Right atrium auricular region (tissue), 2 donors: ENCODE measurements around the gene SUPV3L1. TPM values are rescaled to one million over a fixed set of nuclear protein-coding genes. Genes with fewer than 3 reads are reported as not detected.

Experiments used
- DNase-seq: peaks from one replicate; pipeline ENCODE4 v3.0.0-alpha.2; 2019; ENCODE audit warnings: low spot score
- H3K27ac ChIP-seq, 2 donors: fragments of 200-600 bp; sonication (generic); 1 replicate in 1 of 2; 2 replicates in 1 of 2; pipeline ENCODE4 v1.5.1; 2016 to 2019
- H3K27me3 ChIP-seq, 2 donors: fragments of 200-600 bp; sonication (generic); one replicate each; pipeline versions ENCODE4 v1.5.1 to v1.6.0; 2017 to 2019
- H3K36me3 ChIP-seq: fragments of 200-600 bp; sonication (generic); one replicate; pipeline ENCODE4 v1.5.1; 2016
- H3K4me1 ChIP-seq, 2 donors: fragments of 200-600 bp; sonication (generic); one replicate each; pipeline versions ENCODE4 v1.5.1 to v1.6.0; 2017 to 2019
- H3K4me3 ChIP-seq, 2 donors: fragments of 200-600 bp; sonication (generic); 1 replicate in 1 of 2; 2 replicates in 1 of 2; pipeline ENCODE4 v1.5.1; 2017 to 2019; ENCODE audit warnings: mild to moderate bottlenecking in 1 of 2, moderate library complexity in 1 of 2
- H3K9me3 ChIP-seq, 2 donors: fragments of 200-600 bp; sonication (generic); one replicate each; pipeline ENCODE4 v1.5.1; 2019
- total RNA-seq, 2 donors: library from RNA; depleted of rRNA; stranded (reverse); fragments of >200 nt; gene quantifications; one replicate each; pipeline ENCODE4 v1.1.0, GENCODE V29; 2016
- TF ChIP-seq, protein P1 (sequence below), 2 donors: fragments of 200-600 bp; sonication (generic); IDR thresholded peaks; one replicate each; pipeline ENCODE4 v1.5.1; 2019; ENCODE audit warnings: antibody characterized with exemption in 2 of 2

Gene SUPV3L1
- total RNA-seq, 2 donors from 2014 or later: 20.8 to 27.2 TPM

DNA sequence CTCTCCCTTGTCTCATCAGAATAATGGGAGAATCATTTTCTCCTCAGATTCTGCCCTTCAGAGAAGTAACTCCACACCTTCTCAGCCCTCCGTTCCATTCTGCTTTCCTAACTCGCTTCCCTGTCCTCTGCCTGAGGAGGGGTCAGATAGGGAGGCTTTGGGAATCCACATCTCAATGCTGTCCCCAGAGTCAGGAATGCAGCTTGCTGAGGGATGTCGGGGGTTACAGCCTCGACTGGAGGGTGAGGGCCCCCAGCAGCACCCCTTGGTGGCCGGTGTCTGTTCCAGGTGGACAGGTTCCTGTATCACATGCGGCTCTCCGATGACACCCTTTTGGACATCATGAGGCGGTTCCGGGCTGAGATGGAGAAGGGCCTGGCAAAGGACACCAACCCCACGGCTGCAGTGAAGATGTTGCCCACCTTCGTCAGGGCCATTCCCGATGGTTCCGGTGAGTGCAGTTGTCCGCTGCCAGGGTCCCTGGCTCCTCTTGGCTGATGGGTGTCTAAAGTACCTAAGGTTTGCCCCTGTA lies 47.0 kb downstream of the SUPV3L1 start:
- Histone ChIP-seq H3K36me3 (no peaks in the 10 kb centered on the region), H3K27ac (no peak overlapping the region), H3K4me3 (no peak overlapping the region), H3K4me1 (peaks cover 0 to 10% of the 10 kb centered on the region in 2 donors), H3K27me3 (no peaks in the 10 kb centered on the region), H3K9me3 (no peaks in the 10 kb centered on the region)
- TF ChIP-seq, protein P1, sequence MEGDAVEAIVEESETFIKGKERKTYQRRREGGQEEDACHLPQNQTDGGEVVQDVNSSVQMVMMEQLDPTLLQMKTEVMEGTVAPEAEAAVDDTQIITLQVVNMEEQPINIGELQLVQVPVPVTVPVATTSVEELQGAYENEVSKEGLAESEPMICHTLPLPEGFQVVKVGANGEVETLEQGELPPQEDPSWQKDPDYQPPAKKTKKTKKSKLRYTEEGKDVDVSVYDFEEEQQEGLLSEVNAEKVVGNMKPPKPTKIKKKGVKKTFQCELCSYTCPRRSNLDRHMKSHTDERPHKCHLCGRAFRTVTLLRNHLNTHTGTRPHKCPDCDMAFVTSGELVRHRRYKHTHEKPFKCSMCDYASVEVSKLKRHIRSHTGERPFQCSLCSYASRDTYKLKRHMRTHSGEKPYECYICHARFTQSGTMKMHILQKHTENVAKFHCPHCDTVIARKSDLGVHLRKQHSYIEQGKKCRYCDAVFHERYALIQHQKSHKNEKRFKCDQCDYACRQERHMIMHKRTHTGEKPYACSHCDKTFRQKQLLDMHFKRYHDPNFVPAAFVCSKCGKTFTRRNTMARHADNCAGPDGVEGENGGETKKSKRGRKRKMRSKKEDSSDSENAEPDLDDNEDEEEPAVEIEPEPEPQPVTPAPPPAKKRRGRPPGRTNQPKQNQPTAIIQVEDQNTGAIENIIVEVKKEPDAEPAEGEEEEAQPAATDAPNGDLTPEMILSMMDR (IDR thresholded peaks at IDR 0.05): no peak
- DNase-seq: no peak

DNA sequence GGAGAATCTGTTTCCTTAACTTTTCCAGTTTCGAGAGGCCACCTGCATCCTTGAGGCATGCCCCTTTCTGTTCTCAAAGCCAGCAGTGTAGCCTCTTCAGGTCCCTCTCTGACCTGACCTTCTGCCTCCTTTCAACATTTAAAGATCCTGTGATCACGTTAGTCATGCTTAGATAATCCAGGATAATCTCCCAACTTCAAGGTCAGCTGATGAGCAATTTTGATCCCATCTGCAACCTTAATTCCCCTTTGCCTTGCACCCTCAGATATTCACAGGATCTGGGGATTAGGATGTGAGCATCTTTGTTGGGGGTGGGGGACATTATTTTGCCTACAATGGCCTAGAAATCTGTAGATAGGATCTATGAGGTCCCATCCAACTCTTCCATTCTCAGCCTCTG lies 48.1 kb downstream of the SUPV3L1 start:
- Histone ChIP-seq H3K4me3 (no peak overlapping the region), H3K27ac (no peak overlapping the region), H3K4me1 (peaks cover 0 to 10% of the 10 kb centered on the region in 2 donors), H3K9me3 (no peaks in the 10 kb centered on the region), H3K27me3 (no peaks in the 10 kb centered on the region), H3K36me3 (no peaks in the 10 kb centered on the region)
- no peak for DNase-seq
- TF ChIP-seq, protein P1 (IDR thresholded peaks at IDR 0.05): no peak

GRCh38 chr10:69229616-69229916 lies 49.5 kb downstream of the SUPV3L1 start:
- Histone ChIP-seq H3K9me3 (no peaks in the 10 kb centered on the region), H3K27ac (no peak overlapping the region), H3K4me3 (no peak overlapping the region), H3K36me3 (no peaks in the 10 kb centered on the region), H3K27me3 (no peaks in the 10 kb centered on the region), H3K4me1 (peaks cover 0 to 10% of the 10 kb centered on the region in 2 donors)
- TF ChIP-seq, protein P1 (IDR thresholded peaks at IDR 0.05): no peak
- DNase-seq: no peak

DNA sequence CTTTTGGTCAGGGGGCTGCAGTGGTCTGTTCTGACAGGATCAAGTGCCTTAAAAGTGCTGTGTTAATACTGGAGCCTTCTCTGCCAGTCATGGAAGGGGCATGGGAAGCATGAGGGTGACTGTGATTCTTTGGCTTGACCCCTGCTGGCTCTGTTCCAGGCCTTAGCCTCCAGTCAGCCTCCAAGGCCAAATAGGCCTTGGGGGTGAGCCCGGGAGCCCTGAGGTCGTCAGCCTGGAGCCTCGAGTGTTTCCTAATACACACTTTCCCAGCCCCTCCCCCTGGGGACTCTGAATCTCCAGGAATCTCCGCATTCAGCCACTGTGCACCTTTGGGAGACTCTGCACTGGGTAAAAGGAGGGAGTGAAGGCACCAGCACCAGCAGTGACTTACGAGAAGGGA lies 50.1 kb downstream of the SUPV3L1 start:
- H3K27ac ChIP-seq: no peak overlapping the region
- H3K9me3 ChIP-seq: no peaks in the 10 kb centered on the region
- TF ChIP-seq, protein P1 (IDR thresholded peaks at IDR 0.05): no peak
- H3K27me3 ChIP-seq: no peaks in the 10 kb centered on the region
- no peak overlapping the region for H3K4me3 ChIP-seq
- no peak for DNase-seq
- peaks cover 0 to 10% of the 10 kb centered on the region in 2 donors for H3K4me1 ChIP-seq
- no peaks in the 10 kb centered on the region for H3K36me3 ChIP-seq

DNA sequence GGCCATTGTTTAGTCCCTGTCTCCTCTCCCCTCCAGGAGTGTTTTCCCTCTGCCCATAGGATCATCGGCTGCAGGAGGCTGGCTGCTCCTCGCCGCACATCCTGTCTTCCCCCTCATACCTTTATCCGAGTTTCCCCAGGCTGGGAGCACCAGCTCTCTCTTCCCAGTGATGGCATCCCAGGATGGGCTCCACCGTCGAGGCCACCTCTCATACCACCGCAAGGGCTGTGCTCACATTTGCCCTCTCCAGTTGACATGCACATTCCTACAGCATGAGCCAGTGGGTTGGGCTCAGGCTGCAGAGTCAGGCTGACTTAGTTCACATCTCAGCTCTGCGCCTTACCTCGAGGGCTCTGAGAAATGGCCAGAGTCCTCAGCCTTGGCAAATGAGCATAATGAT lies 52.2 kb downstream of the SUPV3L1 start:
- H3K27ac ChIP-seq: no peak overlapping the region
- TF ChIP-seq, protein P1 (IDR thresholded peaks at IDR 0.05): no peak
- DNase-seq: no peak
- H3K36me3 ChIP-seq: no peaks in the 10 kb centered on the region
- H3K27me3 ChIP-seq: no peaks in the 10 kb centered on the region
- no peak overlapping the region for H3K4me3 ChIP-seq
- H3K4me1 ChIP-seq: peaks cover 0 to 10% of the 10 kb centered on the region in 2 donors
- no peaks in the 10 kb centered on the region for H3K9me3 ChIP-seq

DNA sequence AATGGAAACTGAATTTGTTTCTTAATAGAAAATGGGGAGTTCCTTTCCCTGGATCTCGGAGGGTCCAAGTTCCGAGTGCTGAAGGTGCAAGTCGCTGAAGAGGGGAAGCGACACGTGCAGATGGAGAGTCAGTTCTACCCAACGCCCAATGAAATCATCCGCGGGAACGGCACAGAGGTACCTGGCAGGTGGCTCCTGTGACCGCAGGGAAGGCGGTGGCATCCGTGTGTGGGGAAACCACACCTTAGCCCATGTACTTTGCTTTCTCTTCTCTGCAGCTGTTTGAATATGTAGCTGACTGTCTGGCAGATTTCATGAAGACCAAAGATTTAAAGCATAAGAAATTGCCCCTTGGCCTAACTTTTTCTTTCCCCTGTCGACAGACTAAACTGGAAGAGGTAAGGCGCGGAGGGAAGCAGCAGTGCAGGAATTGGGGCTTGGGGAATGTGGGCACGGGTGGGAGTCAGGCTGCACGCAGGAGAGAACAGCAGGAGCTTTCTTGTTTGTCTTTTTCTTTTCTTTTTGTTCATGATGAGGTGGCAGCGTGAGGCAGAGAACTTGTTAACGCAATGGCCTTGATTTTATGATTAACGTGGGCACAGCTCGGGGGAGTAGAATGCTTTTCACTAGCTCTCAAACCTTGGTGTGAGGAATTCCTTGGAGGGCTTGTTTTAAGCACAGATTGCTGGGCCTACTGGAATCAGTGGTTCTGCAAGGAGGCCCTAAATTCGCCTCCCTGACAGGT lies 52.9 kb downstream of the SUPV3L1 start:
- Histone ChIP-seq H3K4me3 (no peak overlapping the region), H3K27me3 (no peaks in the 10 kb centered on the region), H3K4me1 (peaks cover 0 to 10% of the 10 kb centered on the region in 2 donors), H3K27ac (no peak overlapping the region), H3K9me3 (no peaks in the 10 kb centered on the region), H3K36me3 (no peaks in the 10 kb centered on the region)
- TF ChIP-seq, protein P1 (IDR thresholded peaks at IDR 0.05): no peak
- DNase-seq: no peak
